Measurements from ENCODE around the gene MOB1A. TPM values are rescaled to one million over a fixed set of nuclear protein-coding genes. Genes with fewer than 3 reads are reported as not detected.

MOB1A gene
- total and polyA plus RNA-seq, 10 of the 15 experiments (the other 5 are each of a cell fraction or from before 2014, with no cell fraction given) = 41.2 to 232 (median 172) TPM

DNA sequence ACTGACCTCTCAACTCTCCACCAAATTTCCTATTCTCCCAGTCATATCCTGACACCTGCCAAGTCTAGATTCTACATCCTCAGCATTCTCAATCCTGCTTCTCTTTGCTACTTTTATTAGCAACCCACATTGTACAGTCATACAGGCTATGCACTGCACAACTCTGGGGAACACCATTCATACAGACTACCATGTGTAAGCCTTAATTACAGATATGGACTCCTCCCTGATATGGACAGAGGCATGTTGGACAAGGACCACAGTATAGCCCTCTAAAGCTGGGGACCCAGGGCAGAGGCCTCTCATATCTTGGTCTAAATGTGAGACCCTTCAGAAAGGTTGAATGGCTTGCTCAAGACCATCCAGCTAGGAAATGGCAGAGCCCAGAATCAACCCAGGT, 67.3 kb downstream of the MOB1A start:
- RAD21 ChIA-PET (ENCODE audit: unreplicated experiment) = no interaction called here
- in situ Hi-C loops (cut with MboI) = no loop called here
- TF ChIP-seq MYC (IDR thresholded peaks at IDR 0.05; ENCODE audit: insufficient read depth, insufficient read length, insufficient replicate concordance, low read length, severe bottlenecking) = no peak
- TF ChIP-seq MXI1 (IDR thresholded peaks at IDR 0.05; ENCODE audit: low read depth, low read length) = no peak
- TF ChIP-seq STAT3 (IDR thresholded peaks at IDR 0.05; ENCODE audit: low read depth, low read length) = no peak
- no peak for TF ChIP-seq KAT2A (conservative IDR thresholded peaks at IDR 0.05; ENCODE audit: control insufficient read depth, low read depth, low read length)
- no peak for TF ChIP-seq ATF2 (IDR thresholded peaks at IDR 0.05; ENCODE audit: low read length)
- TF ChIP-seq NFYB (IDR thresholded peaks at IDR 0.05; ENCODE audit: insufficient read depth, low read depth, low read length) = no peak
- no peak for TF ChIP-seq CREB1 (IDR thresholded peaks at IDR 0.05; ENCODE audit: low read depth)
- TF ChIP-seq NFYA (IDR thresholded peaks at IDR 0.05; ENCODE audit: borderline replicate concordance, low read depth, low read length) = no peak
- no peak for TF ChIP-seq ETV6 (conservative IDR thresholded peaks at IDR 0.05 in 1 of 2, IDR thresholded peaks at IDR 0.05 in 1 of 2; ENCODE audit: borderline replicate concordance in 1 of 2, low read depth in 1 of 2)
- TF ChIP-seq E2F8 (IDR thresholded peaks at IDR 0.05; ENCODE audit: low read depth, partially characterized antibody) = no peak
- TF ChIP-seq TCF3 (IDR thresholded peaks at IDR 0.05; ENCODE audit: borderline replicate concordance, insufficient read depth, low read depth, low read length) = no peak
- TF ChIP-seq PAX8 (IDR thresholded peaks at IDR 0.05) = no peak
- FAIRE-seq (no peak), DNase-seq (ENCODE audit: low read depth, low spot score) (no peak), ATAC-seq (0 out of 3 replicates have a peak, but pooled peaks have one; percentile 19)
- H3K36me3 ChIP-seq (ENCODE audit: control insufficient read depth in 2 of 2, insufficient read depth in 2 of 2, low read length in 1 of 2) = no peaks in the 10 kb centered on the region
- no peaks in the 10 kb centered on the region for H3K27me3 ChIP-seq (replicated peaks in 1 of 2; ENCODE audit: control insufficient read depth in 2 of 2, insufficient read depth in 2 of 2, low read length in 1 of 2)
- H3K79me2 ChIP-seq (ENCODE audit: control insufficient read depth, insufficient read depth, low read length) = no peaks in the 10 kb centered on the region
- H3K9me3 ChIP-seq (replicated peaks; ENCODE audit: control insufficient read depth, insufficient read depth, low read length) = no peaks in the 10 kb centered on the region
- SMC1A ChIA-PET (ENCODE audit: uncharacterized antibody, unreplicated experiment) = interaction anchor here (1.0 kb wide), 1 partner anchor 9 kb away, joined by 3 read pairs; no protein-coding TSS in a partner anchor
- no peaks in the 10 kb centered on the region for H4K20me1 ChIP-seq (ENCODE audit: control insufficient read depth, insufficient read depth)
- BruUV-seq (replicated peaks) = no TSS peak
- POLR2A ChIA-PET = no interaction called here
- no peak overlapping the region for H3K27ac ChIP-seq (ENCODE audit: control insufficient read depth, insufficient read depth)
- intact Hi-C loops (cut with micrococcal nuclease; ENCODE audit: unreplicated experiment) = no loop called here
- CTCF ChIA-PET = interaction anchor here (1.4 to 1.7 kb wide), 3 partner anchors 9 to 284 kb away, joined by 3 to 5 read pairs (median 4); no protein-coding TSS in a partner anchor
- no peaks in the 10 kb centered on the region for H3K4me1 ChIP-seq (ENCODE audit: control insufficient read depth, insufficient read depth, low read length)
- H3K4me3 ChIP-seq = no peak overlapping the region
- no peak overlapping the region for H3K4me2 ChIP-seq (ENCODE audit: control insufficient read depth, insufficient read depth)
- H2AFZ ChIP-seq (ENCODE audit: control insufficient read depth, low read depth, low read length) = no peak overlapping the region
- H3K9ac ChIP-seq (ENCODE audit: control insufficient read depth, insufficient read depth, low read length) = no peak overlapping the region

All from GM12878 (cell line).